ENCODE measurements around the gene ZNF366.

ZNF366 gene

GRCh38 chr5:72476275-72476674 is 30.9 kb downstream of the ZNF366 start:
- H3K9ac ChIP-seq (ENCODE audit: low read depth, low read length) = no peak overlapping the region

DNA sequence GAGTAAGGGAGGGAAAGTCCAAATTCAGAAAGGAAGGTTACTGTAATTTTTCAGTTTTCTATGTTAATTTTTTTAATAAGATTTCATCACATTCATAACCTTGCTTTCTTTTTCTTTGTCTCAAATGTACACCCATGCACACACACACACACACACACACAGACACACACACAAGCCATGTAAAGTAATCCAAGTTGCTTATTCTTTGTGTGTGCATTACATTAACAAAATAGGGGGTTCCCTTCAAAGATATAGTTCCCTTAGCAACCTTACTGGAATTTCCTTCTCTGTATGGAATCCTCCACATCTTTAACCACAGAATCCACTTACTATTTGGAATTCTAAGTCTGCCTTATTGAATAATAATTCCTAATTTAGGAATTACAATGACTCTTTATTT is 32.7 kb downstream of the ZNF366 start:
- Histone ChIP-seq H3K4me1 (ENCODE audit: insufficient read depth, low read length) (no peaks in the 10 kb centered on the region), H3K9me3 (ENCODE audit: insufficient read depth, low read depth, low read length) (no peaks in the 10 kb centered on the region), H3K27ac (ENCODE audit: low read depth, low read length) (no peak overlapping the region), H3K9ac (ENCODE audit: low read depth, low read length) (no peak overlapping the region), H3K36me3 (ENCODE audit: insufficient read depth, low read length) (no peaks in the 10 kb centered on the region), H3K4me3 (ENCODE audit: low read length) (no peak overlapping the region), H3K27me3 (ENCODE audit: insufficient read depth, low read length) (no peaks in the 10 kb centered on the region)

More at GRCh38 chr5:72476275-72476674, 30.9 kb downstream of the ZNF366 start:
- Histone ChIP-seq H3K36me3 (ENCODE audit: insufficient read depth, low read length) (no peaks in the 10 kb centered on the region), H3K27ac (ENCODE audit: low read depth, low read length) (no peak overlapping the region), H3K9me3 (ENCODE audit: insufficient read depth, low read depth, low read length) (no peaks in the 10 kb centered on the region), H3K4me1 (ENCODE audit: insufficient read depth, low read length) (no peaks in the 10 kb centered on the region), H3K27me3 (ENCODE audit: insufficient read depth, low read length) (no peaks in the 10 kb centered on the region), H3K4me3 (ENCODE audit: low read length) (no peak overlapping the region)
- 94% methylated on average over 2 of the region's 2 CpGs for WGBS

GRCh38 chr5:72474046-72474500 is 33.1 kb downstream of the ZNF366 start:
- Histone ChIP-seq H3K27ac (ENCODE audit: low read depth, low read length) (no peak overlapping the region), H3K9me3 (ENCODE audit: insufficient read depth, low read depth, low read length) (no peaks in the 10 kb centered on the region), H3K27me3 (ENCODE audit: insufficient read depth, low read length) (no peaks in the 10 kb centered on the region), H3K36me3 (ENCODE audit: insufficient read depth, low read length) (no peaks in the 10 kb centered on the region), H3K4me1 (ENCODE audit: insufficient read depth, low read length) (no peaks in the 10 kb centered on the region), H3K4me3 (ENCODE audit: low read length) (no peak overlapping the region), H3K9ac (ENCODE audit: low read depth, low read length) (no peak overlapping the region)
- WGBS = 93% methylated on average over 1 of the region's 1 CpG

DNA sequence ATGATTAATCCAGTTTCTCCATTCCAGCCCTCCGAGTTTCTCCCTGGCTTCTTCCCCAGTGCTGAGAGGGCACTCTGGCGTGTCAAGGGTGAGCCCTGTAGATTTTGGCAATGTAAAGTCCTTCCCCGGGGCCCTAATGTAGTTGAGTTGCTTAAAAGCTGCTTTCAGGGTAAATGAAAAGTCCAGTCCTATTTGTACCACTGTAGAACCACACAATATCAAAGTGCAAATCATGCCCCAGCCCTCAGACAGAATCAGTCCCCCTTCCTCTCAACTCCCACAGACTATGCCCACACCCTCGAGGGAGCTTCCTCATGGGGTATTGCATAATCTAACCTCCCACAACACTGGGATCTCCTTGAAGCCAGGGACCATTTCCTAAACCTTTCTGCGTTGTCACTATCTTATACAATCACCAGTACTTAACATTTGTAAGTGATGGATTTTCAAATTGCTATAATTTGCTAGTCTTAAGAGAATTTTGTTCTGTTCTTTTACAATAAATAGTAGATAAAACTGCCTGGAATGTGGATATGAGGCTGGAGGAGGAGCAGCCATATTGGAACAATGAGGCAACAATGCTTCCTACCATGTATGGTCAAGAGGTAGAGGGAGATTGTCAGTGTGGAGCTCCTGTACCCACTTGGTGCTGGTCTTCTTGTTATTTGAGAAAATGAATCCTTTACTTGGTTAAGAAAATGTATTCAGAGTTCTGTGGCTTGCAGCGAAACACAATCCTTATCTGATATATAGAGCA is 34.4 kb downstream of the ZNF366 start:
- Histone ChIP-seq H3K9me3 (ENCODE audit: insufficient read depth, low read depth, low read length) (no peaks in the 10 kb centered on the region), H3K27ac (ENCODE audit: low read depth, low read length) (no peak overlapping the region), H3K4me3 (ENCODE audit: low read length) (no peak overlapping the region), H3K9ac (ENCODE audit: low read depth, low read length) (no peak overlapping the region), H3K27me3 (ENCODE audit: insufficient read depth, low read length) (no peaks in the 10 kb centered on the region), H3K36me3 (ENCODE audit: insufficient read depth, low read length) (no peaks in the 10 kb centered on the region), H3K4me1 (ENCODE audit: insufficient read depth, low read length) (no peaks in the 10 kb centered on the region; the same call in 1 of the 2 replicates)
- 94% methylated on average over 5 of the region's 6 CpGs for WGBS

- no peak overlapping the region for H3K9ac ChIP-seq (ENCODE audit: low read depth, low read length)
- H3K4me1 ChIP-seq (ENCODE audit: insufficient read depth, low read length) = no peaks in the 10 kb centered on the region; the same call in 1 of the 2 replicates
- WGBS = no CpG with 5 or more reads among the region's 1 CpG
- no peak overlapping the region for H3K27ac ChIP-seq (ENCODE audit: low read depth, low read length)
- H3K9me3 ChIP-seq (ENCODE audit: insufficient read depth, low read depth, low read length) = no peaks in the 10 kb centered on the region
- H3K27me3 ChIP-seq (ENCODE audit: insufficient read depth, low read length) = no peaks in the 10 kb centered on the region
- H3K36me3 ChIP-seq (ENCODE audit: insufficient read depth, low read length) = no peaks in the 10 kb centered on the region
- H3K4me3 ChIP-seq (ENCODE audit: low read length) = no peak overlapping the region
Observed at GRCh38 chr5:72472031-72472430, 35.2 kb downstream of the ZNF366 start.

GRCh38 chr5:72470826-72471225 is 36.4 kb downstream of the ZNF366 start:
- Histone ChIP-seq H3K4me3 (ENCODE audit: low read length) (no peak overlapping the region), H3K9ac (ENCODE audit: low read depth, low read length) (no peak overlapping the region), H3K36me3 (ENCODE audit: insufficient read depth, low read length) (no peaks in the 10 kb centered on the region), H3K9me3 (ENCODE audit: insufficient read depth, low read depth, low read length) (no peaks in the 10 kb centered on the region), H3K27ac (ENCODE audit: low read depth, low read length) (no peak overlapping the region), H3K4me1 (ENCODE audit: insufficient read depth, low read length) (no peaks in the 10 kb centered on the region; the same call in 1 of the 2 replicates), H3K27me3 (ENCODE audit: insufficient read depth, low read length) (no peaks in the 10 kb centered on the region)
- 95% methylated on average over 2 of the region's 2 CpGs for WGBS

- Histone ChIP-seq H3K4me1 (ENCODE audit: insufficient read depth, low read length) (no peaks in the 10 kb centered on the region; the same call in 1 of the 2 replicates), H3K4me3 (ENCODE audit: low read length) (no peak overlapping the region), H3K9me3 (ENCODE audit: insufficient read depth, low read depth, low read length) (no peaks in the 10 kb centered on the region), H3K27ac (ENCODE audit: low read depth, low read length) (no peak overlapping the region), H3K27me3 (ENCODE audit: insufficient read depth, low read length) (no peaks in the 10 kb centered on the region), H3K9ac (ENCODE audit: low read depth, low read length) (no peak overlapping the region), H3K36me3 (ENCODE audit: insufficient read depth, low read length) (no peaks in the 10 kb centered on the region)
- 88% methylated on average over 1 of the region's 1 CpG for WGBS
Observed at GRCh38 chr5:72468606-72469005, 38.6 kb downstream of the ZNF366 start.

GRCh38 chr5:72468024-72468423 is 39.2 kb downstream of the ZNF366 start:
- Histone ChIP-seq H3K36me3 (ENCODE audit: insufficient read depth, low read length) (no peaks in the 10 kb centered on the region), H3K9me3 (ENCODE audit: insufficient read depth, low read depth, low read length) (no peaks in the 10 kb centered on the region), H3K9ac (ENCODE audit: low read depth, low read length) (no peak overlapping the region), H3K4me1 (ENCODE audit: insufficient read depth, low read length) (no peaks in the 10 kb centered on the region; the same call in 1 of the 2 replicates), H3K4me3 (ENCODE audit: low read length) (no peak overlapping the region), H3K27me3 (ENCODE audit: insufficient read depth, low read length) (no peaks in the 10 kb centered on the region), H3K27ac (ENCODE audit: low read depth, low read length) (no peak overlapping the region)
- WGBS = 95% methylated on average over 4 of the region's 5 CpGs

- Histone ChIP-seq H3K4me3 (ENCODE audit: low read length) (no peak overlapping the region), H3K27ac (ENCODE audit: low read depth, low read length) (no peak overlapping the region), H3K4me1 (ENCODE audit: insufficient read depth, low read length) (no peaks in the 10 kb centered on the region; the same call in 1 of the 2 replicates), H3K9ac (ENCODE audit: low read depth, low read length) (no peak overlapping the region), H3K36me3 (ENCODE audit: insufficient read depth, low read length) (no peaks in the 10 kb centered on the region), H3K9me3 (ENCODE audit: insufficient read depth, low read depth, low read length) (no peaks in the 10 kb centered on the region), H3K27me3 (ENCODE audit: insufficient read depth, low read length) (no peaks in the 10 kb centered on the region)
- 89% methylated on average over 2 of the region's 2 CpGs for WGBS
Observed at GRCh38 chr5:72467461-72467860, 39.7 kb downstream of the ZNF366 start.

- Histone ChIP-seq H3K4me1 (ENCODE audit: insufficient read depth, low read length) (no peaks in the 10 kb centered on the region; the same call in 1 of the 2 replicates), H3K9ac (ENCODE audit: low read depth, low read length) (no peak overlapping the region), H3K27ac (ENCODE audit: low read depth, low read length) (no peak overlapping the region), H3K36me3 (ENCODE audit: insufficient read depth, low read length) (no peaks in the 10 kb centered on the region), H3K27me3 (ENCODE audit: insufficient read depth, low read length) (no peaks in the 10 kb centered on the region), H3K4me3 (ENCODE audit: low read length) (no peak overlapping the region), H3K9me3 (ENCODE audit: insufficient read depth, low read depth, low read length) (no peaks in the 10 kb centered on the region)
- whole genome bisulfite sequencing = 84% methylated on average over 9 of the region's 10 CpGs
Observed at GRCh38 chr5:72465601-72466563, 41.3 kb downstream of the ZNF366 start.

DNA sequence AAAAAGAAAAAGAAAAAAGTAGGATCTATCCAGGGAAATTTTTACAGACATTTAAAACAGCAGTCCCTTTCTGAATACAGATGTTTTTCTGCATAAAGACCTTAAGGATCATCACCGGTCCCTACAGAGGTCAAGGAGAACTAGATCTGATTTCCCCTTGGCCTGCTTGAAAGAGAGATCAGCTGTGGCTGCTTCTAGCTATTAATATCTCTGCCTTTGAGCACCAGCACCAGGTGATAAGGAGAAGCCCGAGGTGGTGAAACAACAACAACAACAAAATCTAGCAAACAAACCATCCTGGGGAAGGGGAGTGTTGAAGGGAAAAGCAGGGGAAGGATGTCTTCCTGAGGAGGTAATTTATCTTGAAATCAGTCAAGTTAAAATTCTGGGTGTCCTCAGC is 42.1 kb downstream of the ZNF366 start:
- no peaks in the 10 kb centered on the region; the same call in 1 of the 2 replicates for H3K4me1 ChIP-seq (ENCODE audit: insufficient read depth, low read length)
- H3K36me3 ChIP-seq (ENCODE audit: insufficient read depth, low read length) = no peaks in the 10 kb centered on the region
- 100% methylated on average over 1 of the region's 2 CpGs for whole genome bisulfite sequencing
- H3K4me3 ChIP-seq (ENCODE audit: low read length) = no peak overlapping the region
- no peak overlapping the region for H3K27ac ChIP-seq (ENCODE audit: low read depth, low read length)
- no peaks in the 10 kb centered on the region for H3K27me3 ChIP-seq (ENCODE audit: insufficient read depth, low read length)
- H3K9ac ChIP-seq (ENCODE audit: low read depth, low read length) = no peak overlapping the region
- no peaks in the 10 kb centered on the region for H3K9me3 ChIP-seq (ENCODE audit: insufficient read depth, low read depth, low read length)
